Nephron (organoid): ENCODE results near the gene TSHZ3.
A peak's percentile ranks its signal among the peaks of the same experiment; 100 is the strongest.

Experiments
- H3K27ac Mint-ChIP-seq, 3 experiments: 2 replicates each; pipeline ENCODE4 v1.8.0; 2020; ENCODE audit warnings: mixed read lengths in 3 of 3, mild to moderate bottlenecking in 2 of 3, moderate library complexity in 1 of 3
- H3K27me3 Mint-ChIP-seq: 2 replicates; pipeline ENCODE4 v1.8.0; 2021; ENCODE audit warnings: low read depth, mild to moderate bottlenecking, moderate library complexity, mixed read lengths
- H3K36me3 Mint-ChIP-seq: 2 replicates; pipeline ENCODE4 v1.8.0; 2020; ENCODE audit warnings: low read depth, mixed read lengths
- H3K4me1 Mint-ChIP-seq: 2 replicates; pipeline ENCODE4 v1.8.0; 2020; ENCODE audit warnings: mixed read lengths
- H3K4me3 Mint-ChIP-seq, 3 experiments: 2 replicates each; pipeline ENCODE4 v1.8.0; 2020; ENCODE audit warnings: mild to moderate bottlenecking in 3 of 3, mixed read lengths in 3 of 3, moderate library complexity in 2 of 3
- H3K9me3 Mint-ChIP-seq: 2 replicates; pipeline ENCODE4 v1.8.0; 2020; ENCODE audit warnings: mixed read lengths
- TF ChIP-seq, protein P1 (sequence below), 3 experiments: fragments of 200-600 bp; sonication (generic); IDR thresholded peaks; one replicate each; pipeline ENCODE4 v1.5.0; 2021; ENCODE audit warnings: antibody characterized with exemption in 3 of 3; ENCODE audit not compliant: unreplicated experiment in 3 of 3

Gene TSHZ3

DNA sequence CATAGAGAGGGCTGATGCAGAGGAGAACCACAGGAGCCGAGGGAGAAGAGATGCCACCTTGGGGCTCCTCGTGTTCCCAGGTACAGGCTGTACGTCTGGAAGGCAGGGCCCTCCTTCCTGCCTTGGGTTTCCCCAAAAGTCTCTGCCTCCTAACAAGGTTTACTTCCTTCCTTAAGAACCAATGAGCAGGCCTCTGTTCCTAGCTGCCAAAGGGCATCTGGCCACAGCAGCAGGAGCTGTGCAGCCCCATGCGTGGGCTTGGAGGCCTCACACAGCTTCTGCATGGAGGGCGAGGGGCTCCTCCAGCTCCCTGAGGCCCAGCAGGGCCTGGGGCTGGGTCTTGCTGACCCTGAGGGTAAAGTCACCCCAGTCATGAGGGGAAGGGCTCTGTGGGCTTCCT is 40.6 kb upstream of the TSHZ3 start:
- Mint-ChIP-seq H3K27ac (no peak overlapping the region), H3K4me3 (no peak overlapping the region), H3K4me1 (peaks cover 48% of the 10 kb centered on the region), H3K27me3 (peaks cover 16% of the 10 kb centered on the region), H3K36me3 (no peaks in the 10 kb centered on the region), H3K9me3 (no peaks in the 10 kb centered on the region)
- TF ChIP-seq, protein P1, sequence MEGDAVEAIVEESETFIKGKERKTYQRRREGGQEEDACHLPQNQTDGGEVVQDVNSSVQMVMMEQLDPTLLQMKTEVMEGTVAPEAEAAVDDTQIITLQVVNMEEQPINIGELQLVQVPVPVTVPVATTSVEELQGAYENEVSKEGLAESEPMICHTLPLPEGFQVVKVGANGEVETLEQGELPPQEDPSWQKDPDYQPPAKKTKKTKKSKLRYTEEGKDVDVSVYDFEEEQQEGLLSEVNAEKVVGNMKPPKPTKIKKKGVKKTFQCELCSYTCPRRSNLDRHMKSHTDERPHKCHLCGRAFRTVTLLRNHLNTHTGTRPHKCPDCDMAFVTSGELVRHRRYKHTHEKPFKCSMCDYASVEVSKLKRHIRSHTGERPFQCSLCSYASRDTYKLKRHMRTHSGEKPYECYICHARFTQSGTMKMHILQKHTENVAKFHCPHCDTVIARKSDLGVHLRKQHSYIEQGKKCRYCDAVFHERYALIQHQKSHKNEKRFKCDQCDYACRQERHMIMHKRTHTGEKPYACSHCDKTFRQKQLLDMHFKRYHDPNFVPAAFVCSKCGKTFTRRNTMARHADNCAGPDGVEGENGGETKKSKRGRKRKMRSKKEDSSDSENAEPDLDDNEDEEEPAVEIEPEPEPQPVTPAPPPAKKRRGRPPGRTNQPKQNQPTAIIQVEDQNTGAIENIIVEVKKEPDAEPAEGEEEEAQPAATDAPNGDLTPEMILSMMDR (IDR thresholded peaks at IDR 0.05; ENCODE audit: unreplicated experiment in 3 of 3), result no peak

DNA sequence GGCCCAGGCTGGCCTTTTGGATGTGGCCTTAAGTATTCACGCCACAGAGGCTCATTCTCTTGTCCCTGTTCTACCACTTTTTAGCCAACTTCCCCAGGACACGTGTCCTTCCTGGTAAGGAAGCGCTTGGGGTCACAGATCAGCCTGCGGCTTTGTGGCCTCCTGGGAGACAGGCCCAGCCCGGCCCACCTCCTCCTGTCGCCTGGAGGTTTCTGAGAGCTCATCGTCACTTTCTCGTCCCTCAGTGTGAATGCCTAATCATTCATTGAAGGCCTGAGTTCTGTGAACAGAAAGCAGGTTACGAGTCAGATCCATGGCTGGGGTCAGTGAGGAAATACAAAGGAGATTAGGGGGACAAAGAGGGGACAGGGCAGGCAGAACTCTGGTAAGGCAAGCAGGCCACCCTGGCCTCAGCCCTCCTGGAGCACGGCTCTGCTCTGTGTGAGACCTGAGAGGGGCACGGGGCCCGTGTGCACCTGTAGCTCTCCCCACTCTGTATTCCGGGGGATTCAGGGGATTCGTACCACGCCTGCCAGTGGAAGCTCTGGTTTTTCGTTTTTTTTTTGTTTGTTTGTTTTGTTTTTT is 38.6 kb upstream of the TSHZ3 start:
- Mint-ChIP-seq H3K36me3 (no peaks in the 10 kb centered on the region), H3K27me3 (peaks cover 11% of the 10 kb centered on the region), H3K4me1 (peaks cover 43% of the 10 kb centered on the region), H3K9me3 (no peaks in the 10 kb centered on the region), H3K4me3 (no peak overlapping the region), H3K27ac (no peak overlapping the region)
- TF ChIP-seq, protein P1 (IDR thresholded peaks at IDR 0.05; ENCODE audit: unreplicated experiment in 3 of 3), result no peak

DNA sequence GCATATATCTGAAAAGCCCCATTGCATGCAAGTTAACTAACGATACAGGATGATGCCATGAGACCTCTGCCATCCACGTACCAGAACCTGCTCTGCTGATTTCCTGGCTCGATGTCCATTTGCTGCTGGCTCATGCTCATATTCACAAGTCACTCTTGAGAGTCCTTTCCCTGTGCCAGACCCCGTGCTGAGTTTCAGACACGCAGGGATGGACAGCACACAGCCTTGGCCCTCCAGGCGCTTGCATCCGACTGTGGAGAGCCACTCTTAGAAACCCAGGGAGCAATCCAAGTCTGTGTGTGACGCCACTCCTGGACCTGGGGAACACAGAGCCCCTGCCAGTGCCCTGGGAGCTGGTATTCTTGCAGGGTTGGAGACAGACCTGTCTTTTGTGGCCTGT is 37.6 kb upstream of the TSHZ3 start:
- H3K36me3 Mint-ChIP-seq, result no peaks in the 10 kb centered on the region

DNA sequence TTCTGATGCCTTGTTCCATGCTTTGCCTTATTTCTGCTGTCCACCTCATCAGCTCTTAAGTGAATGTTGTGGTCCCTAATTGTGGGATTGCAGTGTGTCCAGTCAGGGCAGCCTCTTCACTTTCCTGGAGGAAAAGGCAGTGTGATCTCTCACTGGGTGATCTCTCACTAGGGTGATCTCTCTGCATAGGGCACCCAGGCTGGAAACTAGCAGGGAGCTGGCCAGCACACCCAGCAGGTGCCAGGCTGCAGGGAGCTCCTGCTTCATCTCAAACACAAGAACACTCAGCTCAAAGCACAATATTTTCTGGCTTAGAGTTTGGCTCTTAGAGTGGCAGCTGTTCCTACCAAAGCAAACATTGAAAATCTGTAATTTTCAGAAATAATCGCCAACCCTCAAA is 36.5 kb upstream of the TSHZ3 start:
- H3K36me3 Mint-ChIP-seq, result no peaks in the 10 kb centered on the region
- no peak overlapping the region for H3K27ac Mint-ChIP-seq
- TF ChIP-seq, protein P1 (IDR thresholded peaks at IDR 0.05; ENCODE audit: unreplicated experiment in 3 of 3), result no peak
- H3K9me3 Mint-ChIP-seq, result no peaks in the 10 kb centered on the region
- no peak overlapping the region for H3K4me3 Mint-ChIP-seq
- H3K4me1 Mint-ChIP-seq, result peaks cover 24% of the 10 kb centered on the region
- peaks cover 4% of the 10 kb centered on the region for H3K27me3 Mint-ChIP-seq

More for the DNA sequence above, 37.6 kb upstream of the TSHZ3 start:
- Mint-ChIP-seq H3K4me1 (peaks cover 33% of the 10 kb centered on the region), H3K9me3 (no peaks in the 10 kb centered on the region), H3K4me3 (no peak overlapping the region), H3K27me3 (peaks cover 8% of the 10 kb centered on the region), H3K27ac (no peak overlapping the region)
- TF ChIP-seq, protein P1 (IDR thresholded peaks at IDR 0.05; ENCODE audit: unreplicated experiment in 3 of 3), result no peak

DNA sequence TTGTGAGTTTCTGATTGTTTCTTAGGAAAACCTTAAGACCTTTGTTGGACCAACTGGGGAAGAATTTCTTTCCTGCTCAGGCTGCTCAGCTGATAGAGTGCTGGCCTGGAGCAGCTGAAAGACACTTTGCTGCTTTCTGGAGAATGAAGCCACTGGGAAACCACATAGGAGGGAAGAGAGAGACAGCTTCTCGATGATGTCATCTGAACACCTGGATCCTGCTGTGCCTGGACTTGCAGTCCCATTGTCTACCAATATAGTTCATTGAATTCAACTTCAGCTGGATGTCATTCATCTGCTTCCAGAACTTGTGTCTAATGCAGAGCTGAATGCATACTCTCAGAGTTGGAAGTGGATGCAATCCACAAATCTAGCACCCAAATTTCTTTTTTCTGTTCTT is 34.3 kb upstream of the TSHZ3 start:
- no peak overlapping the region for H3K4me3 Mint-ChIP-seq

GRCh38 chr19:31380854-31381253 is 31.6 kb upstream of the TSHZ3 start:
- Mint-ChIP-seq H3K9me3 (no peaks in the 10 kb centered on the region), H3K36me3 (no peaks in the 10 kb centered on the region), H3K4me3 (no peak overlapping the region), H3K27me3 (peaks cover 9% of the 10 kb centered on the region), H3K27ac (peak overlapping the region in 2 of 3 experiments; percentile 25 to 51), H3K4me1 (peaks cover 22% of the 10 kb centered on the region)
- TF ChIP-seq, protein P1 (IDR thresholded peaks at IDR 0.05; ENCODE audit: unreplicated experiment in 3 of 3), result no peak

More for the DNA sequence above, 34.3 kb upstream of the TSHZ3 start:
- H3K36me3 Mint-ChIP-seq, result no peaks in the 10 kb centered on the region
- no peaks in the 10 kb centered on the region for H3K9me3 Mint-ChIP-seq
- peaks cover 9% of the 10 kb centered on the region for H3K27me3 Mint-ChIP-seq
- peaks cover 23% of the 10 kb centered on the region for H3K4me1 Mint-ChIP-seq
- TF ChIP-seq, protein P1 (IDR thresholded peaks at IDR 0.05; ENCODE audit: unreplicated experiment in 3 of 3), result no peak
- H3K27ac Mint-ChIP-seq, result no peak overlapping the region
